ENCODE data around the gene OSTM1.

OSTM1 gene, protein sequence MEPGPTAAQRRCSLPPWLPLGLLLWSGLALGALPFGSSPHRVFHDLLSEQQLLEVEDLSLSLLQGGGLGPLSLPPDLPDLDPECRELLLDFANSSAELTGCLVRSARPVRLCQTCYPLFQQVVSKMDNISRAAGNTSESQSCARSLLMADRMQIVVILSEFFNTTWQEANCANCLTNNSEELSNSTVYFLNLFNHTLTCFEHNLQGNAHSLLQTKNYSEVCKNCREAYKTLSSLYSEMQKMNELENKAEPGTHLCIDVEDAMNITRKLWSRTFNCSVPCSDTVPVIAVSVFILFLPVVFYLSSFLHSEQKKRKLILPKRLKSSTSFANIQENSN

GRCh38 chr6:108074359-108075144 is at the start of gene OSTM1:
TSS of gene OSTM1 (minus strand) at chr6:108074741. CDS start at chr6:108074651, 90 bp downstream.
- Mint-ChIP-seq H3K27ac (peak within 1 kb of the TSS; percentile 88), H3K4me1 (peaks cover 13% of the 10 kb centered on the region), H3K4me3 (peak within 1 kb of the TSS; percentile 86), H3K9me3 (no peaks in the 10 kb centered on the region), H3K27me3 (no peaks in the 10 kb centered on the region), H3K36me3 (peaks cover 2% of the 10 kb centered on the region)
- ATAC-seq (ENCODE audit: low read depth) (peak; percentile 96), DNase-seq (ENCODE audit: low spot score in 2 of 2) (peak; percentile 94 to 95)

DNA sequence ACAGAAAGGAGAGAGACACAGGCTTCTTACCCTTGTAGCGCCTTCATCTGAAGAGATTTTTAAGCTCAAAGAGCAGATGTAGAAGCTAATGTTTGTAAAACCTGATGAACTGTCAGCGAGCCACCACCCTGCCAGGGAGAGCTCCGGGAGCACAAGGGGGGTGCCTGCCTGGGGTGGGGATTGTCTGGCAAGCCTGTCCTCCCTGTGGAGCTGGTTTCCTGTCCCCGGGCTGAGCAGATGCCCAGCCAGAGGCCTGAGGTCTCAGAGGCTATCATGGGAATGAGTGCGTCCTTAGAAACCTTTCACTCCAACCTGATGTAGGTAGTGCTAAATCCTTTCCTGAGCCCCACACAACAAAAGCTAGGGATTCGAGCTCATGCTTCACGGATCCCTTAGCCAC is 49.4 kb upstream of the OSTM1 start:
- ATAC-seq (ENCODE audit: low read depth) = no peak
- H3K9me3 Mint-ChIP-seq = no peaks in the 10 kb centered on the region
- DNase-seq (ENCODE audit: low spot score in 2 of 2) = no peak
- H3K27me3 Mint-ChIP-seq = peaks cover 21% of the 10 kb centered on the region
- no peaks in the 10 kb centered on the region for H3K36me3 Mint-ChIP-seq
- no peak overlapping the region for H3K27ac Mint-ChIP-seq
- H3K4me1 Mint-ChIP-seq = peaks cover 8% of the 10 kb centered on the region
- H3K4me3 Mint-ChIP-seq = no peak overlapping the region

DNA sequence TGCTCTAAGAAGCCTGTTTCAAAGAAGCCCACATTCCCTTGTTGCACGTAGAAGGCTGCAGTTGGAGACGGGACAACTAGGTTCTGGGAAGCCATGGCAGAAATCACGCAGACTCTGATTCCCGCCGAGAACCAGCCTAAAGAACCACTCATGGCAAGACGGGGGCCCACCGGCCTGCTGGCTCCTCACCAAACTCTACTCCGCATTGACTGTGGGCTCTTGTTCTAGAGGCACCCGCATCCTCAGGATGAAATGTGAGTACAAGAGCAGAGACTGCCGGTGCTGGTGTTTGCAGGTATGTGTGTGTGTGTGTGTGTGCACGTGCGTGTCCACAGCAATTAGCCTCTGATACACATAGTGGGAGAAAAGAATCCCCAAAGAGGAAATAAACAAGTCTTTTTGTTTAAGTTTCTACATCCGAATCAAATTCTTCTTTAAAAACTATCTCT is 49.0 kb upstream of the OSTM1 start:
- no peak overlapping the region for H3K27ac Mint-ChIP-seq
- ATAC-seq (ENCODE audit: low read depth) (no peak), DNase-seq (ENCODE audit: low spot score in 2 of 2) (no peak)

GRCh38 chr6:108121612-108122011 is 47.1 kb upstream of the OSTM1 start:
- ATAC-seq (ENCODE audit: low read depth) (no peak), DNase-seq (ENCODE audit: low spot score in 2 of 2) (no peak)
- peaks cover 17% of the 10 kb centered on the region for H3K4me1 Mint-ChIP-seq
- no peak overlapping the region for H3K4me3 Mint-ChIP-seq
- H3K27ac Mint-ChIP-seq = no peak overlapping the region
- peaks cover 2% of the 10 kb centered on the region for H3K36me3 Mint-ChIP-seq
- no peaks in the 10 kb centered on the region for H3K9me3 Mint-ChIP-seq
- H3K27me3 Mint-ChIP-seq = peaks cover 21% of the 10 kb centered on the region

More for the DNA sequence above, 49.0 kb upstream of the OSTM1 start:
- H3K9me3 Mint-ChIP-seq = no peaks in the 10 kb centered on the region
- peaks cover 9% of the 10 kb centered on the region for H3K4me1 Mint-ChIP-seq
- H3K4me3 Mint-ChIP-seq = no peak overlapping the region
- peaks cover 22% of the 10 kb centered on the region for H3K27me3 Mint-ChIP-seq
- H3K36me3 Mint-ChIP-seq = no peaks in the 10 kb centered on the region

DNA sequence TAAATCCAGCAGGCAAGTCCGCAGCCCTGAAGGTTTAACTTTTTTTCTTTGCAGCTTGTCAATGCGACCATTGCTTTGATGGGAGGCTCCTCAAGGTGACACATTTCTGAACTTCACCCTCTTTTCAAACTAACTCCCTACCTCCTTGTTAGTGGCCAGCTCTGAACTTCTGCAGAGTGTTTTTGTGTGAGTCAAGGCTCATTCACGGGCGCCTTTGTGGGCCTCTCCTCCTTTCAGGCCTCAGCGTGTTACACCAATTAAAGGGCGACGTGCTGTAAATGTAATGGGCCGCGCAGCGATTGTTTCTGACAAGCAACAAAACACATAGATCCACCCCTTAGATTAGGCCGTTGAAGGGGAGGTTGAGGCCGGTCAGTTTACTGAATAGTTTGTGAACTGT is 45.8 kb upstream of the OSTM1 start:
- H3K9me3 Mint-ChIP-seq = no peaks in the 10 kb centered on the region
- H3K27me3 Mint-ChIP-seq = peaks cover 24% of the 10 kb centered on the region
- H3K27ac Mint-ChIP-seq = no peak overlapping the region
- no peak for ATAC-seq (ENCODE audit: low read depth)
- H3K36me3 Mint-ChIP-seq = peaks cover 2% of the 10 kb centered on the region
- DNase-seq (ENCODE audit: low spot score in 2 of 2) = no peak
- H3K4me1 Mint-ChIP-seq = peaks cover 24% of the 10 kb centered on the region
- no peak overlapping the region for H3K4me3 Mint-ChIP-seq

DNA sequence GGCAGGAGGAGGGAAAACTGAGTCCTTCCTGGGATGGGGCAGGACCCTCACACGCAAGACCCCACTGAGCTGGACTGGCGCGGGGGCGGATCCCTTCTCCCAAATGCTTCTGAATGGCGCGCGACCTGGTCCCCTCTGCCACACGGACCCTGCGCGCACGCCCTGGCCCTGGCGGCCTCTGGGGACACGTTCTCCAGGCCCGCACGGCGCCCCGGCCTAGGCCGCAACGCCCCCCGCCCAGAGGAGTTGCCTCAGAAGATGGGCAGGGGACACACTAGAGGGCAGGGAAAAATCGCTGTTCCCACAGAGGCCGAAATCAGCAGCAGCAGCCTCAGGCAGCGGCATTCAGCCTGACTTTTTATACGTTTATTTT is 45.2 kb upstream of the OSTM1 start:
- DNase-seq (ENCODE audit: low spot score in 2 of 2) (no peak), ATAC-seq (ENCODE audit: low read depth) (no peak)
- Mint-ChIP-seq H3K27ac (no peak overlapping the region), H3K36me3 (peaks cover 2% of the 10 kb centered on the region), H3K27me3 (peaks cover 28% of the 10 kb centered on the region), H3K4me1 (peaks cover 28% of the 10 kb centered on the region), H3K4me3 (peak overlapping the region; percentile 89), H3K9me3 (no peaks in the 10 kb centered on the region)

DNA sequence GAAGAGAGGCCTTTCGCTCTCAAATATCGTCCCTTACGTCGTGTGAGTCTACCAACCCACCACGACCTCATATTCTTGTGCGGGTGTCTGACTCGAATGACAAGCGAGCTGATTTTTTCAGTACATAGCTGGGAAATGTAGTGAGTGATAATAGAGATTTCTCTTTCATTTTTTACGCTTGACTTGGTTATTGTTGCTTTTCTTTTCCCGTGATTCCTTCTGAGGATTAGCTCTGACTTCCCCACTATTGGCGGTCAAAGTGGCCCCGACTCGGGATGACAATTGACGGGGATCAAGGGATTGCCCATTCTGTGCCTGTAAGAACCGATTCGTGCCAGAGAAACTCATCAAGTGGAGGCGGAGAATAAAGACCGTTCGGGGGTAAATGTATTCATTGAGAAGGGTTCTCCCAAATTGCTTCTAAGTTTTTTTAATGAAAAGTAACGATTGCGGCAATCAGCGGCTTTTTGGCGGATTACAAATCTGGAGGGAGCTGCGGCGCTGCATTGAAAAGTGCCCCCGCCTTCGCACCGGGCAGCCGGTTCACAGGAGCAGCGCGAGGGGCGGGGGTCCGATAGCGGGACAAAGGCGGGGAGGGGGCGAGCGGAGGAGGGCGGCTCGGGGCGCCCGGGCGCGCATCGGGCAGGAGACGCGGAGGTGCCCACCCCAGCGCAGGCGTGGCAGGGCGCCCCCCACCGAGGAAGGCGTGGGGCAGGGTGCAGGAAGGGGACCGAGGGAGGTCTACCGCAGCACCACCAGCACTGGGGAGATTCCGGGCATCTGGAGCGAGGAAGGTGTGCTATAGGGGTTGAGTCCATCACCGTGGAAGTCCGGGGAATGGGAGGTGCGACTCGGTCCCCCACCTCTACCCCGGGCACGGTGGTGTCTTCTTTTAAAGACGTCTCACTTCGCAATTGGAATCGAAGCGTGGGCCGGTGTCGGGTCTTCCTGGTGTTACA is 44.5 kb upstream of the OSTM1 start:
- ATAC-seq (ENCODE audit: low read depth) (peak; percentile 13), DNase-seq (ENCODE audit: low spot score in 2 of 2) (no peak)
- H3K36me3 Mint-ChIP-seq = peaks cover 2% of the 10 kb centered on the region
- no peak overlapping the region for H3K27ac Mint-ChIP-seq
- peak overlapping the region; percentile 89 for H3K4me3 Mint-ChIP-seq
- H3K27me3 Mint-ChIP-seq = peaks cover 31% of the 10 kb centered on the region
- H3K9me3 Mint-ChIP-seq = no peaks in the 10 kb centered on the region
- peaks cover 32% of the 10 kb centered on the region for H3K4me1 Mint-ChIP-seq

DNA sequence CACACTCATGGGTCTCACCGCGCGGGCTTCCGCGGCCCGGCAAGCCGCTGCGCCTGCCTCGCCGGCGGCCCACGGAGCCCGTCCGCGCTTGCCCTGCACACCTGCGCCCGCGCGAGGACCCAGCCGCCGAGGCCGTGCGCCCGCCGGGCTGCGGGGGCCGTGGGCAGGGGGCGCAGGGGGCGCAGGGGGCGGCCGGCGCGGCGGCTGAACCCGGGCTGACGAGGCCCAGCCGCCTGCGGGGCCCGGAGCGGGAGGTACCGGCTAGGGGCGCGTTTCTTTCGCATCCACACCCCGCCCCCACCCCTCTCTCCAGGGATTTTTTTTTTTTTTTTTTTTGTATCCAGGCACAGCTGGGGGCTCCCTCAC is 43.8 kb upstream of the OSTM1 start:
- ATAC-seq (ENCODE audit: low read depth) (peak; percentile 19), DNase-seq (ENCODE audit: low spot score in 2 of 2) (no peak)
- Mint-ChIP-seq H3K4me1 (peaks cover 38% of the 10 kb centered on the region), H3K9me3 (no peaks in the 10 kb centered on the region), H3K27me3 (peaks cover 35% of the 10 kb centered on the region), H3K4me3 (peak overlapping the region; percentile 84), H3K27ac (no peak overlapping the region), H3K36me3 (peaks cover 2% of the 10 kb centered on the region)

GRCh38 chr6:108117427-108118358 is 43.2 kb upstream of the OSTM1 start:
- Mint-ChIP-seq H3K36me3 (peaks cover 2% of the 10 kb centered on the region), H3K4me1 (peaks cover 39% of the 10 kb centered on the region), H3K27me3 (peaks cover 39% of the 10 kb centered on the region), H3K4me3 (peak overlapping the region; percentile 84), H3K9me3 (no peaks in the 10 kb centered on the region), H3K27ac (peak overlapping the region; percentile 6)
- ATAC-seq (ENCODE audit: low read depth) (peak; percentile 50), DNase-seq (ENCODE audit: low spot score in 2 of 2) (peak; percentile 38 to 48)

- Mint-ChIP-seq H3K4me1 (peaks cover 39% of the 10 kb centered on the region), H3K36me3 (peaks cover 2% of the 10 kb centered on the region), H3K9me3 (no peaks in the 10 kb centered on the region), H3K27ac (peak overlapping the region; percentile 6), H3K27me3 (peaks cover 40% of the 10 kb centered on the region), H3K4me3 (peak overlapping the region; percentile 84)
- ATAC-seq (ENCODE audit: low read depth) (no peak), DNase-seq (ENCODE audit: low spot score in 2 of 2) (peak; percentile 18 to 49)
Measured at GRCh38 chr6:108116546-108117426, 42.2 kb upstream of the OSTM1 start.

DNA sequence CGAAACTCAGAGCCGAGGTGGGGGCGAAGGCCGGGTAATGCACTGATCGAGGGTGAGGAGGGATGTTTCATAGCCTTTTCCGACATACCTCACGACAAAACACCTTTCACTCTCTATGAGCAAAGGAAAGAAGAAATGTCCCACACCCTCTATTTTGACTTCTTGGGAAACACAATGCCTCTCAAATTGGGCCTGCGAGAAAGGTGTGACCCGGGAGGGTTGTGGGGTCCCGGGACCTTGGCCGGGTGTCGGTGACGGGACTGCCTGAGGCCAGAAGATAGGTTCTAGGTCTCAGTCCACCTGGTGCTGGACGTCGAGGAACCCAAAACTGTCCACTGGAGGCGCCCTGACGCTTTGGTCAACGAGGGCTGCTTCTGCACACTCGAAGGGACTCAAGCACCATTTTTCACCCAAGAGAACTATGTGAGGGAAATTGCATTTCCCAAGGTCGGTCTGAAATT is 41.1 kb upstream of the OSTM1 start:
- ATAC-seq (ENCODE audit: low read depth) = no peak
- no peak for DNase-seq (ENCODE audit: low spot score in 2 of 2)
- no peak overlapping the region for H3K27ac Mint-ChIP-seq
- peaks cover 2% of the 10 kb centered on the region for H3K36me3 Mint-ChIP-seq
- no peaks in the 10 kb centered on the region for H3K9me3 Mint-ChIP-seq
- H3K4me1 Mint-ChIP-seq = peaks cover 34% of the 10 kb centered on the region
- peaks cover 37% of the 10 kb centered on the region for H3K27me3 Mint-ChIP-seq
- peak overlapping the region; percentile 63 for H3K4me3 Mint-ChIP-seq

All from memory B cell (primary cell).